HCT116 (cell line): ENCODE results near the gene KIAA1671.

Source experiments
- ATF3 ChIP-seq: IDR thresholded peaks from 2 replicates; pipeline ENCODE4 v1.6.1; 2012
- CTCF ChIP-seq, 3 experiments: fragments of 200-600 bp in 1 of 3; sonication (generic) in 1 of 3; IDR thresholded peaks in 2 of 3; conservative IDR thresholded peaks in 1 of 3; 2 replicates each; pipeline ENCODE4 v1.5.1; 2012 to 2017; ENCODE audit warnings: low read depth in 2 of 3, low read length in 2 of 3, antibody characterized with exemption in 1 of 3, borderline replicate concordance in 1 of 3, control low read depth in 1 of 3, mild to moderate bottlenecking in 1 of 3, mixed read lengths in 1 of 3, mixed run types in 1 of 3, moderate library complexity in 1 of 3; ENCODE audit not compliant: insufficient read depth in 1 of 3
- EGR1 ChIP-seq: IDR thresholded peaks from 2 replicates; pipeline ENCODE4 v1.6.1; 2012; ENCODE audit warnings: low read depth
- ELF1 ChIP-seq: IDR thresholded peaks from 2 replicates; pipeline ENCODE4 v1.6.1; 2012; ENCODE audit warnings: low read depth, borderline replicate concordance
- EZH2 ChIP-seq: fragments of 200-600 bp; sonication (generic); IDR thresholded peaks from 2 replicates; pipeline ENCODE4 v1.6.1; 2017; ENCODE audit warnings: antibody characterized with exemption, mixed run types
- EZH2phosphoT487 ChIP-seq: fragments of 200-600 bp; IDR thresholded peaks from 2 replicates; pipeline ENCODE4 v1.6.1; 2018; ENCODE audit warnings: antibody characterized with exemption, borderline replicate concordance
- JUND ChIP-seq: IDR thresholded peaks from 2 replicates; pipeline ENCODE4 v1.6.1; 2012
- MAX ChIP-seq: IDR thresholded peaks from 2 replicates; pipeline ENCODE4 v1.6.1; 2012
- POLR2A ChIP-seq: IDR thresholded peaks from 2 replicates; pipeline ENCODE4 v1.7.0; 2011; ENCODE audit warnings: borderline replicate concordance; ENCODE audit not compliant: insufficient read depth, insufficient read length; ENCODE audit errors: extremely low read depth
- POLR2AphosphoS5 ChIP-seq: IDR thresholded peaks from 2 replicates; pipeline ENCODE4 v1.6.1; 2011; ENCODE audit warnings: mild to moderate bottlenecking, low read depth, low read length, moderate library complexity
- REST ChIP-seq: IDR thresholded peaks from 2 replicates; pipeline ENCODE4 v1.6.1; 2012; ENCODE audit warnings: low read depth
- SIN3A ChIP-seq: IDR thresholded peaks from 2 replicates; pipeline ENCODE4 v1.6.1; 2012; ENCODE audit warnings: low read depth
- ZBTB33 ChIP-seq: IDR thresholded peaks from 2 replicates; pipeline ENCODE4 v1.6.1; 2011; ENCODE audit warnings: mild to moderate bottlenecking, low read length, moderate library complexity; ENCODE audit not compliant: insufficient replicate concordance; ENCODE audit errors: extremely low read depth

GRCh38 chr22:24986816-24987215 lies 34.3 kb downstream of the KIAA1671 start:
- TF ChIP-seq MAX (no peak), CTCF (IDR thresholded peaks at IDR 0.05 in 2 of 3, conservative IDR thresholded peaks at IDR 0.05 in 1 of 3; ENCODE audit: borderline replicate concordance in 1 of 3, insufficient read depth in 1 of 3, low read depth in 2 of 3, low read length in 2 of 3) (no peak), POLR2AphosphoS5 (no peak), POLR2A (no peak), ELF1 (no peak), EZH2phosphoT487 (no peak), EGR1 (no peak), SIN3A (no peak), EZH2 (no peak), JUND (no peak), ZBTB33 (no peak), REST (no peak), ATF3 (no peak)
